Parathyroid adenoma (tissue), 2 donors: ENCODE data around the gene HDAC4.

Experiments used
- H2AFZ ChIP-seq: fragments of 300-600 bp; sonication (generic); one replicate; pipeline ENCODE4 v1.7.0; 2017; ENCODE audit warnings: antibody characterized with exemption, mild to moderate bottlenecking
- H3K27ac ChIP-seq: fragments of 300-600 bp; sonication (generic); one replicate; pipeline ENCODE4 v1.7.0; 2017
- H3K27me3 ChIP-seq: fragments of 300-600 bp; sonication (generic); one replicate; pipeline ENCODE4 v1.7.0; 2017; ENCODE audit warnings: low read length; ENCODE audit not compliant: control insufficient read depth, insufficient read depth
- H3K36me3 ChIP-seq: fragments of 300-600 bp; sonication (generic); one replicate; pipeline ENCODE4 v1.7.0; 2017; ENCODE audit warnings: low read length; ENCODE audit not compliant: control insufficient read depth, insufficient read depth
- H3K4me1 ChIP-seq: fragments of 300-600 bp; sonication (generic); one replicate; pipeline ENCODE4 v1.7.0; 2017; ENCODE audit warnings: control low read depth
- H3K4me2 ChIP-seq: fragments of 300-600 bp; sonication (generic); one replicate; pipeline ENCODE4 v1.7.0; 2017; ENCODE audit warnings: low read length
- H3K4me3 ChIP-seq: fragments of 300-600 bp; sonication (generic); one replicate; pipeline ENCODE4 v1.7.0; 2017; ENCODE audit warnings: low read depth, low read length
- H3K79me2 ChIP-seq: fragments of 300-600 bp; sonication (generic); one replicate; pipeline ENCODE4 v1.7.0; 2017; ENCODE audit warnings: control low read depth
- H3K9ac ChIP-seq: fragments of 300-600 bp; sonication (generic); one replicate; pipeline ENCODE4 v1.7.0; 2017; ENCODE audit warnings: mild to moderate bottlenecking
- H3K9me3 ChIP-seq: fragments of 300-600 bp; sonication (generic); one replicate; pipeline ENCODE4 v1.7.0; 2017; ENCODE audit warnings: low read length; ENCODE audit not compliant: control insufficient read depth
- TF ChIP-seq, protein P1 (sequence below): fragments of 300-600 bp; sonication (generic); IDR thresholded peaks from one replicate; pipeline ENCODE4 v1.7.0; 2017; ENCODE audit warnings: antibody characterized with exemption, mild to moderate bottlenecking
- donor health status: primary hyperparathyroidism.

HDAC4 gene

DNA sequence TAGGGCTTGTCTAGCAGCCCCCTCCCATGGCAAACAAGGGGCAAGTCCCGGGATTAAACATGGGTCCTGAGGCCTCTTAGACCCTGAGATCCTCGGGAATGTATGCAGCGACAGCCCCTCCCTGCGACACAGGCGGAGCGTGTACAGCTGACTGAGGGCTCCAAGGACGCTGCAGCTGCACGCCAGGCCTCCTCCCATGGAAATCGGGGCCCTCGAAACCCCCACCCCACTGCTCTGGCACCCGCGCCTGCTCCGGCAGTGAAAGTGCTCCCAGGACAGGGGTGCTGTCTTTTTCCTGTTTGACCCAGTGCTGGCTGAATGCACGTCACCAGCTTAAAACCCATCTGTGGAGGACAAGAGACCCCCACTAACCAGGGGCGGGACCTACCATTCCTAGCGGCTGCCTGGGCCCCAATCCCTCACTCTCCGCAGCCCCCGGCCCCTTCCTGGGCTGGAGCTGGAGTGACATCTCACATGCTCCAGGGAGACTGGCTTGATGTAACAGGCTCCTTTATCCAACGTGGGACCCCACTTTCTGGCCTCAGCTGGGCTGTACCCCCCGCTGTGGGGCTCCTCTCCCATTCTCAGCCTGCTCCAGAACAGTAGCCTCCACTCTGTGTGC lies 305.2 kb downstream of the HDAC4 start:
- H3K9ac ChIP-seq = no peak overlapping the region
- H2AFZ ChIP-seq = no peak overlapping the region
- no peaks in the 10 kb centered on the region for H3K9me3 ChIP-seq
- H3K4me3 ChIP-seq = no peak overlapping the region
- no peaks in the 10 kb centered on the region for H3K79me2 ChIP-seq
- no peak overlapping the region for H3K4me2 ChIP-seq
- H3K36me3 ChIP-seq = no peaks in the 10 kb centered on the region
- no peaks in the 10 kb centered on the region for H3K27me3 ChIP-seq
- H3K4me1 ChIP-seq = no peaks in the 10 kb centered on the region
- H3K27ac ChIP-seq = no peak overlapping the region
- TF ChIP-seq, protein P1, sequence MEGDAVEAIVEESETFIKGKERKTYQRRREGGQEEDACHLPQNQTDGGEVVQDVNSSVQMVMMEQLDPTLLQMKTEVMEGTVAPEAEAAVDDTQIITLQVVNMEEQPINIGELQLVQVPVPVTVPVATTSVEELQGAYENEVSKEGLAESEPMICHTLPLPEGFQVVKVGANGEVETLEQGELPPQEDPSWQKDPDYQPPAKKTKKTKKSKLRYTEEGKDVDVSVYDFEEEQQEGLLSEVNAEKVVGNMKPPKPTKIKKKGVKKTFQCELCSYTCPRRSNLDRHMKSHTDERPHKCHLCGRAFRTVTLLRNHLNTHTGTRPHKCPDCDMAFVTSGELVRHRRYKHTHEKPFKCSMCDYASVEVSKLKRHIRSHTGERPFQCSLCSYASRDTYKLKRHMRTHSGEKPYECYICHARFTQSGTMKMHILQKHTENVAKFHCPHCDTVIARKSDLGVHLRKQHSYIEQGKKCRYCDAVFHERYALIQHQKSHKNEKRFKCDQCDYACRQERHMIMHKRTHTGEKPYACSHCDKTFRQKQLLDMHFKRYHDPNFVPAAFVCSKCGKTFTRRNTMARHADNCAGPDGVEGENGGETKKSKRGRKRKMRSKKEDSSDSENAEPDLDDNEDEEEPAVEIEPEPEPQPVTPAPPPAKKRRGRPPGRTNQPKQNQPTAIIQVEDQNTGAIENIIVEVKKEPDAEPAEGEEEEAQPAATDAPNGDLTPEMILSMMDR = no peak

DNA sequence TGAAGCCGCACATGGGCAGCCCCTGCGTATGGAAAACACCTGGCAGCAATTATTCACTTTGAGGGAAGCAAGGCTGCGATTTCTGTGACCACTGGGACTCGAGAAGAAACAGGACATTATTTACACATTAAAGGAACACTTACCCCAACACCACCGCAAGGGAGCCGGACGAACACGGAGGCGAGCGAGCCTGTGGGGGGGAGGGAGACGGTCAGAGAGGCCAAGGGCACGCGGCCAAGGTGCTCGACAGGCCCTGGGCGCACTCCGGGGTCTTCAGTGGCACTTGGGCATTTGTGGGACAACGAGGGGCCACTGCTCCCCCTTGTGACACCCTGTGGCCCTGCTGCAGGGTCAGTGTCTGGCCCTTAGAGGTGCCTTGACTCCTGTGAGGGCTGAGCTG lies 306.0 kb downstream of the HDAC4 start:
- Histone ChIP-seq H3K79me2 (no peaks in the 10 kb centered on the region), H3K9me3 (no peaks in the 10 kb centered on the region), H3K27me3 (no peaks in the 10 kb centered on the region), H3K4me2 (no peak overlapping the region), H3K9ac (no peak overlapping the region), H3K4me3 (no peak overlapping the region), H3K4me1 (no peaks in the 10 kb centered on the region), H3K36me3 (no peaks in the 10 kb centered on the region), H3K27ac (no peak overlapping the region), H2AFZ (no peak overlapping the region)
- TF ChIP-seq, protein P1 = no peak

DNA sequence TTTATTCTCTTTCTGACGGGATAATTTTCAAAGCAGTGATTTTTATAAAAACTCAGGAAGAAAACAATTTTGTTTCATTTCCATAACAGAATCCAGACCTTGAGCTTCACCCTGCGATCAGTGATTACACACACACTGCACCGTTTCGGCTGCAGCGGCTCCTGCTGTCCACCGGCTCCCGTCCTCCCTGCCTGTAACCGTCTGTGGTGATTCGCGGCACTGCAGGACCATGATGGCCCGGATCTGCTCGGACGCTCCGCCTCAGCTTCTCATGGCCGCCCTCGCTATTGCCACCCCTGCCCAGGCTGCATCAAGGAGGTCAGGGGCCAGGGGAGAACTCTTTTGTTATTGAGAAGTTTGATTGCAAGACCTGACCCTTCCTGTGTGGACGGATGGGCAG lies 306.9 kb downstream of the HDAC4 start:
- TF ChIP-seq, protein P1 = no peak
- Histone ChIP-seq H3K79me2 (no peaks in the 10 kb centered on the region), H3K9me3 (no peaks in the 10 kb centered on the region), H3K27ac (no peak overlapping the region), H3K4me1 (no peaks in the 10 kb centered on the region), H3K9ac (no peak overlapping the region), H3K4me2 (no peak overlapping the region), H3K36me3 (no peaks in the 10 kb centered on the region), H3K4me3 (no peak overlapping the region), H3K27me3 (no peaks in the 10 kb centered on the region), H2AFZ (no peak overlapping the region)

DNA sequence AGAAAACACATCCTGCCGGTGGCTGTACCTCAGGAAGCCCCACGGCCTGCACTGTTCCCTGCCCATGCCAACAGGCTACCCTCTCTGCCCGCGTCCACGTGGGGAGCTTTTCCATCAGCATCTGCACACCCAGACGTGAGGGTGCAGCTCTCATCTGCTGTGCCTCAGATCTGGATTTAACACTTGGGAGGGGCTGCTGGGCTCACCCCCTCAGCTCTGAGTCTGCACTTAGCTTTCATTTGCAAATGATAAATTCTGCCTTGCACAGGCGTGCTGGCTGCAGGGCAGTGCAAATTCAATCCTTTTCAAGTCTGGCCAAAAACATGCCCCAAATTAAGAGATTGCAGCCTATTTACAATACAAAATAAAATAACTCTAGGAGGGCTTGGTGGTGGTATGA lies 307.3 kb downstream of the HDAC4 start:
- H2AFZ ChIP-seq = no peak overlapping the region
- no peaks in the 10 kb centered on the region for H3K36me3 ChIP-seq
- H3K9ac ChIP-seq = no peak overlapping the region
- H3K27ac ChIP-seq = no peak overlapping the region
- no peaks in the 10 kb centered on the region for H3K27me3 ChIP-seq
- H3K9me3 ChIP-seq = no peaks in the 10 kb centered on the region
- no peak overlapping the region for H3K4me3 ChIP-seq
- no peaks in the 10 kb centered on the region for H3K79me2 ChIP-seq
- TF ChIP-seq, protein P1 = no peak
- no peak overlapping the region for H3K4me2 ChIP-seq
- no peaks in the 10 kb centered on the region for H3K4me1 ChIP-seq

DNA sequence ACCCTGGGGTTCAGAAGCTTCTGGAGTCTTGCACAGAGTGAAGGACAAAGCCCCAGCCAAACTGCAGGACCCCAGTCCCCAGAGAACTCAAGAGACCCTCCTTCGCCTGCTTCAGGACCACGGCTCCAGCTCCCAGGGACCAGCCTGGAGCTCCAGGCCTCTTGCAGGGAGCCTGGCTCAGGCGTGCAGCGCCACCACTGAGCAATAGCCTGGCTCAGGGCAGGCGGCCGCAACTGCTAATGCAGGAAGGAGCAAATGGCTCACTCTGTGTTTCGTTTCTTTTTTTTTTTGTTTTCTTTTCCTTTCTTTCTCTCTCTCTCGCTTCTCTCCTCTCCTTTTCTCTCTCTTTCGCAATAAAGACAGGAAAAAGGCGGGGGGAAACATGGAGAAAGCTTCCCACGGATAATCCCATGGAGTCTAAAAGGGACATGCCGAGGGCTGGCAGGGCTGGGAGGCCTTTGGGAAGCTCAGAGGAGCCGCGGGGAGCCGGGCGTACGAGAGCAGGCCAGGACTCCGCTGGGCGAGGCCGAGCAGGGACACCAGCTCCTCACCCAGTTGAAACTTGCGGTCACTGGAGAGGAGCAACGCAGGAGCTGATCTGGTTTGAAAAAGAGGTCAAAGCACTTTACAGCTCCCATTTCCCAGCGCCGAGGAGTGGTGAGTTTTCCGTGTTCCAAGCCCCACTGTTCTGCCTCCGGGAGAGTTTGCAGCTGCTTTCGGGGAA lies 308.1 kb downstream of the HDAC4 start:
- no peak overlapping the region for H3K9ac ChIP-seq
- H3K4me1 ChIP-seq = no peaks in the 10 kb centered on the region
- TF ChIP-seq, protein P1 = no peak
- H3K36me3 ChIP-seq = no peaks in the 10 kb centered on the region
- no peak overlapping the region for H3K4me2 ChIP-seq
- H3K9me3 ChIP-seq = no peaks in the 10 kb centered on the region
- no peaks in the 10 kb centered on the region for H3K79me2 ChIP-seq
- H3K27me3 ChIP-seq = no peaks in the 10 kb centered on the region
- no peak overlapping the region for H3K4me3 ChIP-seq
- H3K27ac ChIP-seq = no peak overlapping the region
- H2AFZ ChIP-seq = no peak overlapping the region
